ENCODE data around the gene JMJD4. TPM values are rescaled to one million over a fixed set of nuclear protein-coding genes. Genes with fewer than 3 reads are reported as not detected.

The JMJD4 gene
- total and polyA plus RNA-seq, 9 of the 15 experiments (the other 6 are each of a cell fraction or from before 2014, with no cell fraction given), result 1.4 to 42.6 (median 29.2) TPM

DNA sequence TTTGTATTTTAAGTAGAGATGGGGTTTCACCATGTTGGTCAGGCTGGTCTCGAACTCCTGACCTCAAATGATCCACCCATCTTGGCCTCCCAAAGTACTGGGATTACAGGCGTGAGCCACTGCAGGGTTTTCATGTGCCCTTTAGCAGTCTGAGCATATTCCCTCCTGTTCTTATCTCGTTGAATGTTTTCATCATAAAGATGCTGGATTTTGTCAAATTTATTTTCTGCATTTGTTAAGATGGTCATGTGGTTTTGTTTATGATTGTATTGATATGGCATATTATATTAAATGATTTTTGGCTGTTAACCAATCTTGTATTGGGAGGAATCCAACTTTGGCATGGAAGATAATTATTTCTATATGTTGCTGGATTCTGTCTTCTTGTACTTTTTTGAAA, 8.8 kb downstream of the JMJD4 start:
- H3K27me3 ChIP-seq (ENCODE audit: control insufficient read depth in 2 of 2, insufficient read depth in 2 of 2, low read length in 2 of 2), result no peaks in the 10 kb centered on the region
- H2AFZ ChIP-seq (ENCODE audit: low read depth, low read length), result no peak overlapping the region
- no peaks in the 10 kb centered on the region for H3K9me1 ChIP-seq (ENCODE audit: control insufficient read depth, insufficient read depth, low read length)
- DNase-seq (ENCODE audit: extremely low read depth in 1 of 4, low spot score in 3 of 4), result no peak
- POLR2A ChIA-PET, result interaction anchor here (0.6 kb wide), 1 partner anchor 12 kb away, joined by 3 read pairs; no protein-coding TSS in a partner anchor
- ATAC-seq, result no peak
- FAIRE-seq, result no peak
- no TSS peak for BruUV-seq (replicated peaks)
- no peak overlapping the region for H3K4me3 ChIP-seq
- H3K4me1 ChIP-seq (replicated peaks in 1 of 2; ENCODE audit: control insufficient read depth in 2 of 2, insufficient read depth in 2 of 2, low read length in 2 of 2), result peaks cover 13 to 41% of the 10 kb centered on the region in 2 experiments
- H3K27ac ChIP-seq (ENCODE audit: extremely low read depth, low read depth, low read length), result no peak overlapping the region
- 0 out of 2 replicates have a peak, but pooled peaks cover 5% of the 10 kb centered on the region for H3K9me3 ChIP-seq (replicated peaks; ENCODE audit: control insufficient read depth, insufficient read depth, low read depth, low read length)
- in situ Hi-C loops (cut with MboI) (no loop called here), intact Hi-C loops (cut with micrococcal nuclease) (no loop called here)
- no peak overlapping the region for H3K9ac ChIP-seq (ENCODE audit: insufficient read depth in 1 of 2, low read depth in 2 of 2, low read length in 2 of 2)
- 3% methylated on average over 3 of the region's 3 CpGs for WGBS (ENCODE audit: insufficient coverage, low coverage, missing lambda C conversion rate)
- H3K4me2 ChIP-seq (ENCODE audit: insufficient read depth, low read length), result no peak overlapping the region
- CTCF ChIA-PET (ENCODE audit: low intra/inter-chr PET ratio), result no interaction called here
- peaks cover 11% of the 10 kb centered on the region; the same call in 1 of the 2 replicates for H4K20me1 ChIP-seq (replicated peaks; ENCODE audit: control insufficient read depth, insufficient read depth, low read length)
- peaks cover 8% of the 10 kb centered on the region; the same call in 2 of the 3 replicates for H3K36me3 ChIP-seq (ENCODE audit: control insufficient read depth, insufficient read depth, low read length)
- H3K79me2 ChIP-seq (ENCODE audit: control insufficient read depth, insufficient read depth, low read length), result no peaks in the 10 kb centered on the region
- TF ChIP-seq RB1 (IDR thresholded peaks at IDR 0.05; ENCODE audit: low read depth) (no peak), ELF2 (CRISPR knock-in tag; IDR thresholded peaks at IDR 0.05) (no peak), ZNF436 (CRISPR knock-in tag; IDR thresholded peaks at IDR 0.05) (no peak), GTF2F1 (IDR thresholded peaks at IDR 0.05; ENCODE audit: low read depth, low read length) (no peak)

DNA sequence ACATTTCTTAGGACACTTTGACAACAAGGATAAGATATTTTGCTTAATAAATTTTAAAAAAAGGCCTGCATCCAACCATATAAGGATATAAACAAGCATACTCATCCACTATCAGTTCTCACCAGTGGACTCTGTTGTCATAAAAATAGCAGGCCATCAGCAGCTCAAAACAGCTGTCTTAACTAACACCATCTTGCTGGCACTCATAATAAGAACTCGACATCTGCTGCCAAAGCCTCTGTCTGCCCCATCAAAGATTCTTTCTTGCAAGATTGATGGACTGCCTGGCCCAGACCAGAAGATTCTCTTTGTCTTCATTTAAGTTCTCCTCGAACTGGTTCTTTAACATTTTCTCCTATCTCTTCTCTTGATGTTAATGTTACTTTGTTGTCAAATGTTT, 10.1 kb downstream of the JMJD4 start:
- POLR2A ChIA-PET, result interaction anchor here (0.8 kb wide), 1 partner anchor 261 kb away, joined by 3 read pairs; no protein-coding TSS in a partner anchor
- no peaks in the 10 kb centered on the region for H3K36me3 ChIP-seq (ENCODE audit: control insufficient read depth, insufficient read depth, low read length)
- H3K9ac ChIP-seq (ENCODE audit: insufficient read depth in 1 of 2, low read depth in 2 of 2, low read length in 2 of 2), result no peak overlapping the region
- H3K9me3 ChIP-seq (replicated peaks; ENCODE audit: control insufficient read depth, insufficient read depth, low read depth, low read length), result 0 out of 2 replicates have a peak, but pooled peaks cover 5% of the 10 kb centered on the region
- peaks cover 5% of the 10 kb centered on the region; the same call in 1 of the 2 replicates for H4K20me1 ChIP-seq (replicated peaks; ENCODE audit: control insufficient read depth, insufficient read depth, low read length)
- no peak overlapping the region for H3K4me3 ChIP-seq
- H3K27me3 ChIP-seq (ENCODE audit: control insufficient read depth in 2 of 2, insufficient read depth in 2 of 2, low read length in 2 of 2), result no peaks in the 10 kb centered on the region; a peak in 1 of 5 replicates
- CTCF ChIA-PET (ENCODE audit: low intra/inter-chr PET ratio), result no interaction called here
- ATAC-seq (no peak), FAIRE-seq (no peak), DNase-seq (ENCODE audit: extremely low read depth in 1 of 4, low spot score in 3 of 4) (no peak)
- no peaks in the 10 kb centered on the region for H3K79me2 ChIP-seq (ENCODE audit: control insufficient read depth, insufficient read depth, low read length)
- no peak overlapping the region for H3K27ac ChIP-seq (ENCODE audit: extremely low read depth, low read depth, low read length)
- no TSS peak for BruUV-seq (replicated peaks)
- no peak overlapping the region for H2AFZ ChIP-seq (ENCODE audit: low read depth, low read length)
- no peaks in the 10 kb centered on the region for H3K9me1 ChIP-seq (ENCODE audit: control insufficient read depth, insufficient read depth, low read length)
- H3K4me1 ChIP-seq (replicated peaks in 1 of 2; ENCODE audit: control insufficient read depth in 2 of 2, insufficient read depth in 2 of 2, low read length in 2 of 2), result peaks cover 13 to 28% of the 10 kb centered on the region in 2 experiments
- H3K4me2 ChIP-seq (ENCODE audit: insufficient read depth, low read length), result no peak overlapping the region
- 0% methylated on average over 2 of the region's 2 CpGs for WGBS (ENCODE audit: insufficient coverage, low coverage, missing lambda C conversion rate)
- in situ Hi-C loops (cut with MboI) (no loop called here), intact Hi-C loops (cut with micrococcal nuclease) (no loop called here)
- TF ChIP-seq CHCHD3 (CRISPR knock-in tag; IDR thresholded peaks at IDR 0.05) (no peak), SRF (CRISPR knock-in tag; IDR thresholded peaks at IDR 0.05) (no peak), NFATC3 (IDR thresholded peaks at IDR 0.05) (no peak), NFXL1 (CRISPR knock-in tag; IDR thresholded peaks at IDR 0.05) (no peak), SNRNP70 (optimal IDR thresholded peaks at IDR 0.05; ENCODE audit: low read depth, low read length) (no peak), MXI1 (IDR thresholded peaks at IDR 0.05; ENCODE audit: low read depth, low read length) (no peak), SAFB2 (IDR thresholded peaks at IDR 0.05; ENCODE audit: borderline replicate concordance, low read depth, low read length, severe bottlenecking) (no peak), KAT7 (CRISPR knock-in tag; IDR thresholded peaks at IDR 0.05; ENCODE audit: borderline replicate concordance) (no peak)
- TF ChIP-seq, protein P1, sequence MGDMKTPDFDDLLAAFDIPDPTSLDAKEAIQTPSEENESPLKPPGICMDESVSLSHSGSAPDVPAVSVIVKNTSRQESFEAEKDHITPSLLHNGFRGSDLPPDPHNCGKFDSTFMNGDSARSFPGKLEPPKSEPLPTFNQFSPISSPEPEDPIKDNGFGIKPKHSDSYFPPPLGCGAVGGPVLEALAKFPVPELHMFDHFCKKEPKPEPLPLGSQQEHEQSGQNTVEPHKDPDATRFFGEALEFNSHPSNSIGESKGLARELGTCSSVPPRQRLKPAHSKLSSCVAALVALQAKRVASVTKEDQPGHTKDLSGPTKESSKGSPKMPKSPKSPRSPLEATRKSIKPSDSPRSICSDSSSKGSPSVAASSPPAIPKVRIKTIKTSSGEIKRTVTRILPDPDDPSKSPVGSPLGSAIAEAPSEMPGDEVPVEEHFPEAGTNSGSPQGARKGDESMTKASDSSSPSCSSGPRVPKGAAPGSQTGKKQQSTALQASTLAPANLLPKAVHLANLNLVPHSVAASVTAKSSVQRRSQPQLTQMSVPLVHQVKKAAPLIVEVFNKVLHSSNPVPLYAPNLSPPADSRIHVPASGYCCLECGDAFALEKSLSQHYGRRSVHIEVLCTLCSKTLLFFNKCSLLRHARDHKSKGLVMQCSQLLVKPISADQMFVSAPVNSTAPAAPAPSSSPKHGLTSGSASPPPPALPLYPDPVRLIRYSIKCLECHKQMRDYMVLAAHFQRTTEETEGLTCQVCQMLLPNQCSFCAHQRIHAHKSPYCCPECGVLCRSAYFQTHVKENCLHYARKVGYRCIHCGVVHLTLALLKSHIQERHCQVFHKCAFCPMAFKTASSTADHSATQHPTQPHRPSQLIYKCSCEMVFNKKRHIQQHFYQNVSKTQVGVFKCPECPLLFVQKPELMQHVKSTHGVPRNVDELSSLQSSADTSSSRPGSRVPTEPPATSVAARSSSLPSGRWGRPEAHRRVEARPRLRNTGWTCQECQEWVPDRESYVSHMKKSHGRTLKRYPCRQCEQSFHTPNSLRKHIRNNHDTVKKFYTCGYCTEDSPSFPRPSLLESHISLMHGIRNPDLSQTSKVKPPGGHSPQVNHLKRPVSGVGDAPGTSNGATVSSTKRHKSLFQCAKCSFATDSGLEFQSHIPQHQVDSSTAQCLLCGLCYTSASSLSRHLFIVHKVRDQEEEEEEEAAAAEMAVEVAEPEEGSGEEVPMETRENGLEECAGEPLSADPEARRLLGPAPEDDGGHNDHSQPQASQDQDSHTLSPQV (IDR thresholded peaks at IDR 0.05), result no peak
